KOPT-K1 (cell line): ENCODE results near the gene PLA2G2D.
"Not testable (repeated sequence)": the region's sequence is repeated elsewhere in the genome, so short reads cannot be mapped to it uniquely, and the experiment has no call there.

Experiments
- H3K27ac ChIP-seq: fragments of 200-600 bp; sonication (generic); 2 replicates; pipeline ENCODE4 v1.5.1; 2016; ENCODE audit warnings: antibody characterized with exemption, mild to moderate bottlenecking, low read depth, low read length; ENCODE audit not compliant: poor library complexity, severe bottlenecking
- H3K36me3 ChIP-seq: fragments of 200-600 bp; sonication (generic); 2 replicates; pipeline ENCODE4 v1.5.1; 2017; ENCODE audit warnings: antibody characterized with exemption, mild to moderate bottlenecking, low read length, moderate library complexity; ENCODE audit not compliant: insufficient read depth
- H3K9me3 ChIP-seq: fragments of 200-600 bp; sonication (generic); 2 replicates; pipeline ENCODE4 v1.5.1; 2017; ENCODE audit warnings: antibody characterized with exemption, low read length, mild to moderate bottlenecking; ENCODE audit not compliant: insufficient read depth, poor library complexity, severe bottlenecking

PLA2G2D gene

GRCh38 chr1:20136249-20136648 lies 16.9 kb upstream of the PLA2G2D start:
- H3K27ac ChIP-seq = no peak overlapping the region
- no peaks in the 10 kb centered on the region for H3K36me3 ChIP-seq
- no peaks in the 10 kb centered on the region for H3K9me3 ChIP-seq

DNA sequence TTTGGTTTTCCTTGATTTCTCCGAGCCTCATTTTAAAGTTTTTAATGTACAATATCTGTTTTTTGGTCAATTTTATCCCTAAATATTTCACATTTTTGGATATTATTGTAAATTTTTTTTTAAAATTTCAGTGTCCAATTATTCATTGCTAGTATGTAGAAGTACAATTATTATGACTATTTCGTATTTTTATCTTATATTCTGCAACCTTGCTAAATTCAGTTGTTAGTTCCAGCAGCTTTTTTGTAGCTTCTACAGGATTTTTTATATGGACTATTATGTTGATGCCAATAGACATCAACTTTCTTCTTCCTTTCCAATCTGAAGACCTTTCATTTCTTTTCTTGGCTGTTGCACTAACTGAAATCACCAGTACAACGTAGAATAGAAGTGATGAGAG lies 15.7 kb upstream of the PLA2G2D start:
- H3K36me3 ChIP-seq = no peaks in the 10 kb centered on the region
- H3K27ac ChIP-seq = no peak overlapping the region
- peaks cover under 1% of the 10 kb centered on the region for H3K9me3 ChIP-seq

DNA sequence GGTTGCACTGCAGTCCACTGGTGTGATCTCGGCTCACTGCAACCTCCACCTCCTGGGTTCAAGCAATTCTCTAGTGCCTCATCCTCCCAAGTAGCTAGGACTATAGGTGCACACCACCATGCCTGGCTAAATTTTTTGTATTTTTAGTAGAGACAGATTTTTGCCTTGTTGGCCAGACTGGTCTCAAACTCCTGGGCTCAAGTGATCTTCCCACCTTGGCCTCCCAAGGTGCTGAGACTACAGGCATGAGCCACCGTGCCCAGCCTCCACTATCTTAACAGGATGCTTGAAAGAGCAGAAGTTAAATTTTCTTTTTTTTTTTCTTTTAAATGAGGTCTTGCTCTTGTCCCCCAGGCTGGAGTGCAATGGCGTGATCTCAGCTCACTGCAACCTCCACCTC lies 11.2 kb upstream of the PLA2G2D start:
- H3K27ac ChIP-seq, H3K9me3 ChIP-seq, H3K36me3 ChIP-seq: not testable (repeated sequence)

DNA sequence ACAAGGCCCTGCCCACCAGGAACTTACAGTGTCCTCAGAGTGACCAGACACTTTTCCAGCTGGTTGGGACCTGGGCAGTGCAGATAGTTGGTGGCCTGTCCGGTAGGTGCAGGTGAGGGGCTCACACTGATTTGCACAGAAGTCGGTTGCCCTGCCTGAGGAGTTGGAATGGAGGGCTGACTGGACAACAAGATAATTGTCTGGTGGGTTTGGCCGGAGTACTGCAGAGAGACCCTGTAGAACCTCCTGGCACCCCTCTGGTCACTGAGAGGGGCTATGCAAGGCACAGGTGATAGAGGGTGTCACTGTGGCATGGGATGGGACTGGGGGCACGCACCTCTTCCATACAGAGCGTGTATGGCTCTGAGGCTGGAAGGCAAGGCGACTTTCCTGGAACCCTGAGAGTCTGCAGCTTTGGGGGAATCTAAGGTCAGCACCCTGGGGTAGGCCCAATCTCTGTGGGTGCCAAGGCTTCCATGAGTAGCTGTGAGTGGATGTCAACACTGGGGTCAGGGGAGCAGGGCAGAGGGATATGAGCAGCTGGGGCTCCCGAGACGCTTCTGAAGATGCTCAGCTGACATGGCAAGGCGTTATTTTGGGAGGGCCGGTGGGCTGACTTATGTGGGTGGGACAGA lies 7.6 kb upstream of the PLA2G2D start:
- Histone ChIP-seq H3K27ac (no peak overlapping the region), H3K36me3 (no peaks in the 10 kb centered on the region), H3K9me3 (peaks cover 10% of the 10 kb centered on the region)

DNA sequence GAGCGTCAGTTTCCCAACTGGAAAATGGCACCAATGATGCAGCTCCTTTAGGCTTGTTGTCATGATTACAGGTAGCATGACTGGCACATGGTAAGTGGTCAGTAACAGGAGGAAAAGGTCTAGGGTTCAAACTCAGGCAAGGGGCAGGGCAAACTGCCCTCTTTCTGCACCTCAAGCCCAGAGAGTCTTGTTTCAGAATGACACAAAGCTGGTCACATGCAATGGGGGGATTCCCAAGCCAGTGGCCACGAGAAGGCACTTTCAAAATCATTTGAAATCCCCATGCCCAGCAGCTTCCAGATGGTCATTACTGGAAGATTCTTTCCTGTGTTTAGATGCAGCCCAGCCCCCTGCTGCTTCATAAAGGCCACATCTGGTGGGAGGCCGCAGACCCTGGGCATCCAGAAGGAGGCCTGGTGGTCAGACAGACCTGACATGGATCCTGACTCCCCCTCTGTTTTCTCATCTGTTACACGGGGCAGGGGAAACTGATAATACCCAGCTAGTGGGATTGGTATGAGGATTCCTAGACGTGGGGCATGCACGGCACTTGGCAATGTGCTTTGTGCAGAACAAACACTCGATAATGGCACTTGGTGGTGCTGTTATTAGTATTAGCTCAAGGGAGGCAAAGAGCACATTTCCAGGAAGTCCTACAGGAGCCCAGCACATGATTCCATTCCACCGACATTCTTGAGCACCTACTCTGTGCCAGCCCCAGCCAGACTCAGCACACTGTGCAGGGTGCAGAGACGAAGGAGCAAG lies 6.9 kb upstream of the PLA2G2D start:
- Histone ChIP-seq H3K36me3 (no peaks in the 10 kb centered on the region), H3K27ac (no peak overlapping the region), H3K9me3 (peaks cover 10% of the 10 kb centered on the region)

DNA sequence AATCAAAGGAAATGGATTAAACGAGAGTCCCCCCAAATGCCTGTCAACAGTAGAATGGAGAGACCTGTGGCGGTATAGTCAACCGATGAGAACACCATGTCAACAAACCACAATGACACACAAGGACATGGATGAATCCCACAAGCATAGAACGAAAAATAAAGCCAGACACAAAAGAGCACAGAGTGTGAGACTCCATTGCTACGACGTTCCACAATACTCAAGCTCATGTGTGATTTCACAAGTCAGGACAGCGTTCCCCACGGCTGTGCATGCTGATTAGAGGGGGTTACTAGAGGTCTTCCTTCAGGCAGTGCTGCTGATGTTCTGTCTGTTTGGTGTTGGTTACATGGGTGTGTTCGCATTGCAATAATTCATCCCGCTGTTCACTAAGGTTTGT lies 5.8 kb upstream of the PLA2G2D start:
- peaks cover 10% of the 10 kb centered on the region for H3K9me3 ChIP-seq
- no peaks in the 10 kb centered on the region for H3K36me3 ChIP-seq
- no peak overlapping the region for H3K27ac ChIP-seq

DNA sequence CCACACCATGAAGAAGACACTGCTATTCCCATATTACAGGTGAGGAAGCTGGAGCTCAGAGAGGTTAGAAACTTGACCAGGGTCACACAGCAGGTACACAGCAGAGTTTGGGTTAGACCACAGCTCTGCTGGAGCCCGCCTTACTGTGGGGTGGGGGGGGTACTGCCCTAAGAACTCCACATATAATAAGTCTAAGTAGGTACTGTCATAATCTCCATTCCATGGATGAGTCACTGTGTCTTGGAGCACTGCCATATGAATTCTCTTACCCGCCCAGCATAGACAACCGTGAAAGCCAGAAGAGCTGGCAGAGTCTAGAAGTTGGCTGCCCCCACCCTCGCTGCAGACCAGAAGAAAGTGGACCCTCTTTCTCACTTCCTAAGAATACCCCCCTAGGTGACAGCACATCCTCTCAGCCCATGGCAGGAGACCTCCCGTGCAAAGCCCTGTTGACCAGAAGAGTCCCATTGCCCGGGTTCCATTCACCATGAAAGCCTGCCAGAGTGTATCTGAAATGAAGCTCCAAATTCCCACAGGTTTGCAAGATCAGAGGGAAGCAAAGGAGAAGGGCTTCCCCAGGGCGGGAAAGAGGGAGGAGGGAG lies 5.2 kb upstream of the PLA2G2D start:
- Histone ChIP-seq H3K27ac (no peak overlapping the region), H3K9me3 (peaks cover 5% of the 10 kb centered on the region), H3K36me3 (no peaks in the 10 kb centered on the region)

- H3K36me3 ChIP-seq = no peaks in the 10 kb centered on the region
- no peaks in the 10 kb centered on the region for H3K9me3 ChIP-seq
- H3K27ac ChIP-seq = no peak overlapping the region
Measured at GRCh38 chr1:20123722-20124455, 4.6 kb upstream of the PLA2G2D start.

DNA sequence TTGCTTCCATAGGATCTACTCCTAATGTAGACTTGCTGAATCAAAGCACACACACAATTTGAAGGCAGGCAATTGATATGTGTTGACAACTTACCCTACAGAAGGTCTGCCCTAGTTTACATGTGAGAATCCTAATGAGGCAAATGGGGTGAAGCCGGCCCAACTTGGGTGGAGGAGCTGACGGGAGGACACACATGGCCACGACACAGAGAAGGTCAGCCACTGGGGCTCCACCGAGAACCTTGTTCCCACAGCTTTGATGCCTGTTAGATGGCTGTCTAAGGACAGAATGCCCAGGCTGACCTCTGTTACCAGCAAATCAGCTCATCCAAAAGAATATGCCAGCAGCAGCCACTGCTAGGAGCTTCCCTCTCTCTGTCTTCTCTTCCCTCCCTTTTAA lies 1.5 kb upstream of the PLA2G2D start:
- no peaks in the 10 kb centered on the region for H3K9me3 ChIP-seq
- H3K36me3 ChIP-seq = no peaks in the 10 kb centered on the region
- no peak overlapping the region for H3K27ac ChIP-seq

DNA sequence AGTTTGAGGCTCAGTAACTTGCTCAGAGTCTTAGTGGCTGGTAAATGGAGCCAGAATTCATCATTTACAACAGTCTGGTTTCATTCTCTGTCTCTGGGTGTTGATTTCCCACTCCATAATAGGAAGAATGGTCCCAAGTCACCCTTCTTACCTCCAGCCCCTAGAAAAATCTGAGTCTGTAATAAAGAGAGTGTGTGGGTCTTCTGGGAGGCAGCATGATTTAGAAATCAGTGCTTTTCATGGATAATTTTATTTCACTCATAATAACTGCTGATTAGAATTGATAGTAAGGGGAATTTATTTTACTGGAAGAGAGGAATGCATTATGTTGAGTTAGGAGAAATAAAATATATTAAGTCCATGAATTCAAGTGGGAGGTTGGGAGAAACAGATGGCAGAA lies 2.1 kb downstream of the PLA2G2D start:
- H3K9me3 ChIP-seq = no peaks in the 10 kb centered on the region
- no peak overlapping the region for H3K27ac ChIP-seq
- no peaks in the 10 kb centered on the region for H3K36me3 ChIP-seq

- Histone ChIP-seq H3K27ac (no peak overlapping the region), H3K36me3 (no peaks in the 10 kb centered on the region), H3K9me3 (no peaks in the 10 kb centered on the region)
Measured at GRCh38 chr1:20115916-20116315, 3.4 kb downstream of the PLA2G2D start.

GRCh38 chr1:20115479-20115878 lies 3.9 kb downstream of the PLA2G2D start:
- H3K9me3 ChIP-seq = no peaks in the 10 kb centered on the region
- no peaks in the 10 kb centered on the region for H3K36me3 ChIP-seq
- no peak overlapping the region for H3K27ac ChIP-seq

- Histone ChIP-seq H3K9me3 (no peaks in the 10 kb centered on the region), H3K36me3 (no peaks in the 10 kb centered on the region), H3K27ac (no peak overlapping the region)
Measured at GRCh38 chr1:20114021-20114648, 5.2 kb downstream of the PLA2G2D start.

DNA sequence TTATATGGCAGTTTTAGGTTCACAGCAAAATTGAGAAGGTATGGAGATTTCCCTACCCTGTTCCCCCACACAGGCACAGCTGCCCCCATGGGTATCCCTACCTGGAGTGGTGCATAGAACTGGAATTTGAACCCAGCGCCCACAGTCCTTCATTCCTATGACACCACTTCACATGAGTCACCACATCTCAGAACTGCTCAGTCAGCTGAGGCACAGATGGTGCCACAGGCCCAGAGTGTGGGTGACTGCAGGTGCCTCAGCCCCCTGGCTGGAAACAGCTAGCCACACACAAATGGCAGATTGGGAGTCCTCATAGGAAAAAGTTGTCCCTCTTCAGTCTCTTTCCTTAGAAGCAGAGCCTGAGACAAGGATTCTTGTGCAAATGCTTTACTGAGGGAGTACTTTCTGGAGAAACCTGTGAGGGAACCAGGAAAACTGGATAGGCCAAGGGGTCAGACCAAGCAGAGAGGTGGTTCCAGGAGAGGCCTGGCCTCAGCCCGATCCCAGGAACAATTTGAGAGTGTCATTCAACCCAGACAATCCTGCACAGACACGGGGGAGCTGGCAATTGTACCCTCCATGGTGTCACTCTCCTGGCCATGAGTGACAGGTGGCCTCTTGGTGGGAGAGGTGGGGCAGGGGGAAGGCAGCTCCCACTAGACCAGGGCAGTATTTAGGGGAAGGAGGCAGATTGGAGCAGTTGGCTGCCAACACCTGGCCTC lies 6.9 kb downstream of the PLA2G2D start:
- H3K36me3 ChIP-seq = no peaks in the 10 kb centered on the region
- H3K27ac ChIP-seq = no peak overlapping the region
- no peaks in the 10 kb centered on the region for H3K9me3 ChIP-seq
